IMR-90 (cell line): Measurements from ENCODE around the gene MYO1C. TPM values are rescaled to one million over a fixed set of nuclear protein-coding genes. Genes with fewer than 3 reads are reported as not detected.

ENCODE experiments used
- ATAC-seq: fragments of 200-7000 bp; cut with Tn5 transposase; 2 replicates; pipeline ENCODE4 v1.9.1; 2020; ENCODE audit warnings: low read depth, mild to moderate bottlenecking, moderate library complexity
- BruUV-seq: library from RNA; stranded (reverse); fragments of 400-500 nt; replicated peaks from 2 replicates; lab custom pipeline; 2021; lab: Mats Ljungman, UMichigan
- CTCF ChIA-PET: fragments of 300-600 bp; formaldehyde crosslinking; extraction: SDS; loops from one replicate; lab custom pipeline; 2021; ENCODE audit warnings: antibody characterized with exemption; lab: Yijun Ruan, JAX
- POLR2A ChIA-PET: fragments of 300-600 bp; sonication (Branson Sonifier 250); formaldehyde crosslinking; loops from one replicate; lab custom pipeline; 2022; ENCODE audit warnings: antibody characterized with exemption; ENCODE audit not compliant: unreplicated experiment; lab: Charles Lee
- DNase-seq: peaks from one replicate; pipeline ENCODE4 v3.0.0; 2013
- H2AFZ ChIP-seq: replicated peaks from 2 replicates; pipeline ENCODE3; 2013; ENCODE audit warnings: low read length, mild to moderate bottlenecking; ENCODE audit not compliant: poor library complexity
- H2AK5ac ChIP-seq: 2 replicates; pipeline ENCODE4 v1.6.1; 2013; ENCODE audit warnings: low read depth, low read length, inconsistent platforms
- H2AK9ac ChIP-seq: replicated peaks from 2 replicates; pipeline ENCODE3; 2013; ENCODE audit warnings: mild to moderate bottlenecking, low read depth, low read length, moderate library complexity; ENCODE audit not compliant: poor library complexity
- H2BK120ac ChIP-seq: 2 replicates; pipeline ENCODE4 v1.6.1; 2013; ENCODE audit warnings: low read depth, low read length, inconsistent platforms
- H2BK15ac ChIP-seq: 3 replicates; pipeline ENCODE4 v1.6.1; 2013; ENCODE audit warnings: low read depth, low read length, inconsistent platforms
- H2BK20ac ChIP-seq: 2 replicates; pipeline ENCODE4 v1.6.1; 2013; ENCODE audit warnings: low read depth, mild to moderate bottlenecking, inconsistent platforms, low read length, moderate library complexity
- H2BK5ac ChIP-seq: 2 replicates; pipeline ENCODE4 v1.6.1; 2013; ENCODE audit warnings: mild to moderate bottlenecking, low read depth, low read length, inconsistent platforms; ENCODE audit not compliant: poor library complexity, severe bottlenecking
- H3K14ac ChIP-seq: replicated peaks from 2 replicates; pipeline ENCODE4 v1.6.1; 2013; ENCODE audit warnings: low read depth, low read length, inconsistent platforms
- H3K18ac ChIP-seq: 2 replicates; pipeline ENCODE4 v1.6.1; 2013; ENCODE audit warnings: low read depth, low read length, control low read depth
- H3K23ac ChIP-seq: 2 replicates; pipeline ENCODE4 v1.6.1; 2013; ENCODE audit warnings: low read depth, low read length, inconsistent platforms
- H3K27ac ChIP-seq: 2 replicates; pipeline ENCODE4 v1.5.1; 2013; ENCODE audit warnings: mild to moderate bottlenecking, control low read depth, low read length; ENCODE audit not compliant: insufficient read depth
- H3K27me3 ChIP-seq: 2 replicates; pipeline ENCODE4 v1.6.1; 2013; ENCODE audit warnings: low read length; ENCODE audit not compliant: control insufficient read depth, insufficient read depth
- H3K36me3 ChIP-seq: 2 replicates; pipeline ENCODE4 v1.6.1; 2013; ENCODE audit warnings: low read length, mixed read lengths; ENCODE audit not compliant: control insufficient read depth, insufficient read depth
- H3K4ac ChIP-seq: 2 replicates; pipeline ENCODE4 v1.6.1; 2013; ENCODE audit warnings: low read depth, low read length, inconsistent platforms
- H3K4me1 ChIP-seq: 2 replicates; pipeline ENCODE4 v1.6.1; 2013; ENCODE audit warnings: low read length, mixed read lengths; ENCODE audit not compliant: control insufficient read depth, insufficient read depth
- H3K4me2 ChIP-seq: 2 replicates; pipeline ENCODE4 v1.6.1; 2013; ENCODE audit warnings: low read depth, mild to moderate bottlenecking, control low read depth, low read length, moderate library complexity
- H3K4me3 ChIP-seq: 2 replicates; pipeline ENCODE4 v1.5.1; 2013; ENCODE audit warnings: low read depth, mild to moderate bottlenecking, control low read depth, low read length, moderate library complexity; ENCODE audit not compliant: insufficient read depth
- H3K56ac ChIP-seq: 2 replicates; pipeline ENCODE4 v1.6.1; 2013; ENCODE audit warnings: low read length, inconsistent platforms; ENCODE audit not compliant: insufficient read depth; ENCODE audit errors: extremely low read depth
- H3K79me1 ChIP-seq, 2 experiments: 2 replicates each; pipeline ENCODE4 v1.6.1; 2013; ENCODE audit warnings: low read length in 2 of 2, inconsistent platforms in 1 of 2, low read depth in 1 of 2
- H3K9ac ChIP-seq: 2 replicates; pipeline ENCODE4 v1.6.1; 2013; ENCODE audit warnings: low read depth, low read length, control low read depth
- H3K9me1 ChIP-seq: 2 replicates; pipeline ENCODE4 v1.6.1; 2013; ENCODE audit warnings: low read length, inconsistent platforms; ENCODE audit not compliant: insufficient read depth
- H3K9me3 ChIP-seq: 2 replicates; pipeline ENCODE4 v1.6.1; 2013; ENCODE audit warnings: low read length; ENCODE audit not compliant: control insufficient read depth, insufficient read depth
- H4K20me1 ChIP-seq: 2 replicates; pipeline ENCODE4 v1.6.1; 2013; ENCODE audit warnings: low read length, inconsistent platforms; ENCODE audit not compliant: insufficient read depth
- H4K5ac ChIP-seq: 2 replicates; pipeline ENCODE4 v1.6.1; 2013; ENCODE audit warnings: mild to moderate bottlenecking, low read depth, low read length, control low read depth
- H4K8ac ChIP-seq, 2 experiments: 2 replicates each; pipeline ENCODE4 v1.6.1; 2013; ENCODE audit warnings: low read depth in 2 of 2, low read length in 2 of 2, control low read depth in 1 of 2, inconsistent platforms in 1 of 2
- H4K91ac ChIP-seq: 2 replicates; pipeline ENCODE4 v1.6.1; 2013; ENCODE audit warnings: low read depth, low read length, inconsistent platforms; ENCODE audit not compliant: insufficient read depth
- BHLHE40 ChIP-seq: fragments of 150-350 bp; IDR thresholded peaks from 2 replicates; pipeline ENCODE4 v1.6.1; 2016; ENCODE audit warnings: mild to moderate bottlenecking, low read depth, low read length
- CHD1 ChIP-seq: IDR thresholded peaks from 2 replicates; pipeline ENCODE4 v1.6.1; 2012; ENCODE audit warnings: low read depth, low read length, improper control_type of control experiment
- CTCF ChIP-seq: conservative IDR thresholded peaks from 2 replicates; pipeline ENCODE4 v1.5.1; 2012; ENCODE audit warnings: mild to moderate bottlenecking, low read depth, low read length, improper control_type of control experiment
- ELK1 ChIP-seq: fragments of 150-350 bp; IDR thresholded peaks from 2 replicates; pipeline ENCODE4 v1.6.1; 2016; ENCODE audit warnings: low read depth, mild to moderate bottlenecking, low read length, moderate library complexity, borderline replicate concordance
- FOS ChIP-seq: fragments of 150-350 bp; IDR thresholded peaks from 2 replicates; pipeline ENCODE4 v1.6.1; 2016; ENCODE audit warnings: low read depth, low read length
- MAFK ChIP-seq: IDR thresholded peaks from 2 replicates; pipeline ENCODE4 v1.6.1; 2012; ENCODE audit warnings: low read depth, low read length, improper control_type of control experiment
- MXI1 ChIP-seq: IDR thresholded peaks from 2 replicates; pipeline ENCODE4 v1.6.1; 2012; ENCODE audit warnings: low read depth, mild to moderate bottlenecking, low read length, moderate library complexity, borderline replicate concordance
- POLR2A ChIP-seq: IDR thresholded peaks from 2 replicates; pipeline ENCODE4 v1.6.1; 2012; ENCODE audit warnings: mild to moderate bottlenecking, low read depth, low read length
- RAD21 ChIP-seq: IDR thresholded peaks from 2 replicates; pipeline ENCODE4 v1.6.1; 2012; ENCODE audit warnings: low read length, improper control_type of control experiment
- RCOR1 ChIP-seq: IDR thresholded peaks from 2 replicates; pipeline ENCODE4 v1.6.1; 2012; ENCODE audit warnings: mild to moderate bottlenecking, low read length, improper control_type of control experiment; ENCODE audit not compliant: insufficient replicate concordance
- RFX5 ChIP-seq: IDR thresholded peaks from 2 replicates; pipeline ENCODE4 v1.8.0; 2012; ENCODE audit warnings: low read depth, mild to moderate bottlenecking, low read length, moderate library complexity
- USF2 ChIP-seq: fragments of 150-350 bp; IDR thresholded peaks from 2 replicates; pipeline ENCODE4 v1.6.1; 2017; ENCODE audit warnings: mild to moderate bottlenecking, antibody characterized with exemption, low read length, low read depth
- WGBS, 2 experiments: methylation state at CpG; one replicate each; pipeline versions ENCODE4 v1.1.5 to v1.1.7; 2013; ENCODE audit warnings: missing lambda C conversion rate in 2 of 2; ENCODE audit not compliant: insufficient read length in 1 of 2; ENCODE audit errors: extremely low coverage in 2 of 2; 5-methylcytosine and 5-hydroxymethylcytosine counted together
- dilution Hi-C: fragments of 300-500 bp; cut with HindIII; formaldehyde crosslinking; loops from one replicate; pipeline ENCODE4 v1.14.3; 2018; ENCODE audit warnings: low sequenced_read_pairs; ENCODE audit not compliant: unreplicated experiment
- in situ Hi-C: fragments of 300-500 bp; cut with MboI; formaldehyde crosslinking; loops from 3 replicates; pipeline ENCODE4 v1.14.3; 2019; ENCODE audit warnings: low sequenced_read_pairs, inconsistent platforms, mixed read lengths
- intact Hi-C: fragments of 100-400 bp; cut with micrococcal nuclease; formaldehyde crosslinking; loops from 2 replicates; pipeline ENCODE4 v1.10.0; 2022
- polyA plus RNA-seq, 3 experiments: library from polyadenylated mRNA; depleted of rRNA; stranded (reverse); fragments of >200 nt; gene quantifications; 2 replicates each; pipeline ENCODE4 v1.2.3, GENCODE V29; 2012; ENCODE audit warnings: low replicate concordance in 1 of 3
- total RNA-seq: library from RNA; depleted of rRNA; stranded (reverse); fragments of >200 nt; gene quantifications from 2 replicates; pipeline ENCODE4 v1.2.3, GENCODE V29; 2012

MYO1C gene
- total and polyA plus RNA-seq, 2 of the 4 experiments (the other 2 are of a cell fraction), result 162 to 196 TPM

GRCh38 chr17:1420981-1421380 is 71.5 kb downstream of the MYO1C start:
- intact Hi-C loops (no loop called here), in situ Hi-C loops (no loop called here), dilution Hi-C loops (no loop called here)
- no peak overlapping the region for H2BK5ac ChIP-seq
- no peak overlapping the region for H3K4me2 ChIP-seq
- no TSS peak for BruUV-seq
- H3K9ac ChIP-seq, result no peak overlapping the region
- TF ChIP-seq ELK1 (no peak), CHD1 (no peak), RAD21 (no peak), MXI1 (no peak), USF2 (no peak), RFX5 (no peak), CTCF (no peak), MAFK (no peak), POLR2A (no peak), RCOR1 (no peak), FOS (no peak), BHLHE40 (no peak)
- no peak overlapping the region for H3K4me3 ChIP-seq
- H2BK15ac ChIP-seq, result no peak overlapping the region
- H3K36me3 ChIP-seq, result peaks cover 20% of the 10 kb centered on the region
- H3K27me3 ChIP-seq, result no peaks in the 10 kb centered on the region
- no peak overlapping the region for H2BK120ac ChIP-seq
- peaks cover 11 to 73% of the 10 kb centered on the region in 2 experiments for H3K79me1 ChIP-seq
- H4K5ac ChIP-seq, result no peak overlapping the region
- peaks cover 45% of the 10 kb centered on the region for H4K20me1 ChIP-seq
- peaks cover 15% of the 10 kb centered on the region for H3K4me1 ChIP-seq
- ATAC-seq (no peak), DNase-seq (no peak)
- POLR2A ChIA-PET, result no interaction called here
- CTCF ChIA-PET, result no interaction called here
- no peak overlapping the region for H3K27ac ChIP-seq
- H2AK5ac ChIP-seq, result no peak overlapping the region
- no peaks in the 10 kb centered on the region for H3K9me3 ChIP-seq
- no CpG with 5 or more reads among the region's 2 CpGs for WGBS, 2 experiments
- H2BK20ac ChIP-seq, result no peak overlapping the region
- no peak overlapping the region for H2AFZ ChIP-seq
- no peak overlapping the region for H4K8ac ChIP-seq
- no peak overlapping the region for H4K91ac ChIP-seq
- H3K14ac ChIP-seq, result no peak overlapping the region
- no peak overlapping the region for H2AK9ac ChIP-seq
- H3K56ac ChIP-seq, result no peak overlapping the region
- H3K18ac ChIP-seq, result no peak overlapping the region
- H3K23ac ChIP-seq, result no peak overlapping the region
- H3K4ac ChIP-seq, result no peak overlapping the region
- peaks cover 20% of the 10 kb centered on the region for H3K9me1 ChIP-seq
